Spleen (tissue), 7 donors: ENCODE data around the gene PRXL2B.
A peak's percentile ranks its signal among the peaks of the same experiment; 100 is the strongest.

Source experiments
- POLR2A ChIP-seq, 3 donors: fragments of 450-650 bp; IDR thresholded peaks; one replicate each; pipeline ENCODE4 v1.5.1; 2017; ENCODE audit warnings: antibody characterized with exemption in 3 of 3, mild to moderate bottlenecking in 1 of 3
- POLR2AphosphoS5 ChIP-seq, 3 donors: sonication (generic); formaldehyde crosslinking; IDR thresholded peaks; one replicate each; pipeline ENCODE4 v1.5.1; 2017; ENCODE audit warnings: antibody characterized with exemption in 3 of 3
- TF ChIP-seq, protein P1 (sequence below), 11 experiments: fragments of 200-600 bp in 7 of 11; fragments of 450-650 bp in 4 of 11; sonication (generic) in 4 of 11; IDR thresholded peaks in 8 of 11; conservative IDR thresholded peaks in 3 of 11; 1 replicate in 7 of 11; 2 replicates in 4 of 11; pipeline versions ENCODE4 v1.4.0 to v1.8.0; 2016 to 2021; ENCODE audit warnings: antibody characterized with exemption in 11 of 11, inconsistent platforms in 4 of 11, mild to moderate bottlenecking in 1 of 11
- donor health status: DM: no; HTN: no; CAD: no; lungs with moderate emphysema.
- donor health status: DM: no; HTN: no; CAD: no.
- donor health status: DM: no; HTN: no; CAD: no.

DNA sequence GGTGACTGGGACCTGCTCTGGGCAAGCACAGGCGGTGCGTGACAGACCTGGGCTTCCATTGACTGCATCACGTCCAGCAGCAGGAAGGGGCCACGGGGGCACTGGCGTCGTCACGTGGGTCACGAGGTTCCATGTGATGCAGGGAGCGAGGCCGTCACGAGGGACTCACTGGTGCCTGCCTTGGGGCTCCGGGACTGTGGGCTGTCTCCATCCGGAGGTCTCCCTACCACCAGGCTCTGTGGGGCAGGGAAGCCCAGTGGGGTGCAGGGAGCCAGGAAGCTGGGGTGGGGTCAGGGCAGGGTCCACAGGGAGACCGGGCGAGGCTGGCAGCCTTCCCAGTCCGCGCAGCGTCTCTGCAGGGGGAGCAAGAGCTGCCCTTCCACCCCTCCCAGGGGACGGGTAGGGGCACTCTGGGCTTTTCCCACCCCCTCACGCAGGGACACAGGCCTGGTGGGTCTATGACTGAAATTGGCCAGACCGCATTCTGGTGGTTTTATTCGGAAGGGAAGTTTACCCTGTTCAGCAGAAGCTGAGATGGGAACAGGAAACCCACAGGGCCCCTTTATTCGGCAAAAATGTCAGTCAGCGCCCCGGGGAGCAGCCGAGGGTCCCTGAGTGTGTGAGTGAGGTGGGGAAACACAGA lies 30.8 kb upstream of the PRXL2B start:
- TF ChIP-seq, protein P1, sequence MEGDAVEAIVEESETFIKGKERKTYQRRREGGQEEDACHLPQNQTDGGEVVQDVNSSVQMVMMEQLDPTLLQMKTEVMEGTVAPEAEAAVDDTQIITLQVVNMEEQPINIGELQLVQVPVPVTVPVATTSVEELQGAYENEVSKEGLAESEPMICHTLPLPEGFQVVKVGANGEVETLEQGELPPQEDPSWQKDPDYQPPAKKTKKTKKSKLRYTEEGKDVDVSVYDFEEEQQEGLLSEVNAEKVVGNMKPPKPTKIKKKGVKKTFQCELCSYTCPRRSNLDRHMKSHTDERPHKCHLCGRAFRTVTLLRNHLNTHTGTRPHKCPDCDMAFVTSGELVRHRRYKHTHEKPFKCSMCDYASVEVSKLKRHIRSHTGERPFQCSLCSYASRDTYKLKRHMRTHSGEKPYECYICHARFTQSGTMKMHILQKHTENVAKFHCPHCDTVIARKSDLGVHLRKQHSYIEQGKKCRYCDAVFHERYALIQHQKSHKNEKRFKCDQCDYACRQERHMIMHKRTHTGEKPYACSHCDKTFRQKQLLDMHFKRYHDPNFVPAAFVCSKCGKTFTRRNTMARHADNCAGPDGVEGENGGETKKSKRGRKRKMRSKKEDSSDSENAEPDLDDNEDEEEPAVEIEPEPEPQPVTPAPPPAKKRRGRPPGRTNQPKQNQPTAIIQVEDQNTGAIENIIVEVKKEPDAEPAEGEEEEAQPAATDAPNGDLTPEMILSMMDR (IDR thresholded peaks at IDR 0.05 in 8 of 11, conservative IDR thresholded peaks at IDR 0.05 in 3 of 11), result no peak
- TF ChIP-seq POLR2A (IDR thresholded peaks at IDR 0.05) (peak; percentile 10 to 21 (median 21)), POLR2AphosphoS5 (IDR thresholded peaks at IDR 0.05) (peak; percentile 91 to 92 (median 92))
